Measurements from ENCODE around the gene MOXD1. TPM values are rescaled to one million over a fixed set of nuclear protein-coding genes. Genes with fewer than 3 reads are reported as not detected.

Gene MOXD1
- total and polyA plus RNA-seq, 2 of the 8 experiments (the other 6 are each of a cell fraction or from before 2014, with no cell fraction given) = 1.6 to 3.5 TPM

DNA sequence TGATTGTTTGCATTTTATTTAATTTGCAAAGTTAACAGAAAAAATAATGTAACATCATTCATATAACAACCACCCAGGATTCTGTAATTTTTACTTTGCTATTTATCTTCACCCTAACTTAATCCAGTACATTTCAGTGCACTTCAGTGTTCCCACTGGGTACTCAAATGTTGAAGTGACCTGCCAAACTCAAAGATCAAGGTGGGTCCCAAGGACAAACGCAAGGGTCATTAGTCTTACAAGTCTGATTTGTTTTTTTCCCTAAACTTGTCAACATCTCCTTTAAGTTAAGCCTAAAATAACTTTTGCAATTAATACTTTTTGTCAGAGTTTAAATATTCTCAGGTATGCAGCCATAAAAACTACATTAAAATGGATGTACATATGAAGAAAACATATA, 53.0 kb downstream of the MOXD1 start:
- H2BK12ac ChIP-seq (ENCODE audit: low read depth, low read length) = no peak overlapping the region
- 95% methylated on average over 1 of the region's 1 CpG; no CpG with 5 or more reads in 1 of the 2 experiments for WGBS, 2 experiments (ENCODE audit: extremely low coverage in 1 of 2, insufficient coverage in 1 of 2, insufficient read length in 1 of 2, insufficient replicate concordance in 2 of 2, low coverage in 1 of 2, low lambda C conversion rate in 2 of 2, missing lambda C conversion rate in 1 of 2)
- H2BK15ac ChIP-seq (ENCODE audit: low read length) = no peak overlapping the region
- H4K8ac ChIP-seq (ENCODE audit: extremely low read depth, insufficient read depth, low read length) = no peak overlapping the region
- no peaks in the 10 kb centered on the region for H3K79me2 ChIP-seq (ENCODE audit: control insufficient read depth in 1 of 2, insufficient read depth in 2 of 2, low read length in 2 of 2)
- peaks cover 0 to 5% (median 0%) of the 10 kb centered on the region in 4 experiments; a peak in 3 of 7 replicates for H3K4me1 ChIP-seq (replicated peaks in 1 of 4; ENCODE audit: control insufficient read depth in 3 of 4, insufficient read depth in 4 of 4, low read length in 3 of 4)
- no peaks in the 10 kb centered on the region for H3K23me2 ChIP-seq (ENCODE audit: low read depth, low read length)
- no peaks in the 10 kb centered on the region for H4K20me1 ChIP-seq (replicated peaks in 1 of 2; ENCODE audit: control insufficient read depth in 1 of 2, insufficient read depth in 2 of 2, low read length in 2 of 2)
- ChIA-PET POLR2A (ENCODE audit: partially characterized antibody) (no interaction called here), CTCF (ENCODE audit: partially characterized antibody) (no interaction called here)
- DNase-seq (ENCODE audit: low read depth in 1 of 2, low spot score in 2 of 2) (no peak), FAIRE-seq (no peak)
- H3K18ac ChIP-seq (ENCODE audit: extremely low read depth, low read length) = no peak overlapping the region
- H3K4me2 ChIP-seq (ENCODE audit: insufficient read depth in 1 of 2, low read depth in 2 of 2, low read length in 2 of 2) = no peak overlapping the region
- no peak overlapping the region for H3K23ac ChIP-seq (ENCODE audit: insufficient read length)
- no peaks in the 10 kb centered on the region; a peak in 1 of 7 replicates for H3K27me3 ChIP-seq (replicated peaks in 1 of 4; ENCODE audit: control insufficient read depth in 3 of 4, extremely low read depth in 1 of 4, insufficient read depth in 3 of 4, low read length in 3 of 4)
- H4K5ac ChIP-seq (ENCODE audit: insufficient read length, low read depth, low read length) = no peak overlapping the region
- H3K27ac ChIP-seq (ENCODE audit: low read depth, low read length) = no peak overlapping the region
- no peak overlapping the region for H2AFZ ChIP-seq (ENCODE audit: low read length)
- no peaks in the 10 kb centered on the region for H3K79me1 ChIP-seq (ENCODE audit: low read depth, low read length)
- no peak overlapping the region for H3K14ac ChIP-seq (ENCODE audit: insufficient read length)
- no peak overlapping the region for H2BK120ac ChIP-seq (replicated peaks; ENCODE audit: low read depth, low read length)
- H4K91ac ChIP-seq (replicated peaks; ENCODE audit: insufficient read length, low read length) = no peak overlapping the region
- no peak overlapping the region for H2BK20ac ChIP-seq (ENCODE audit: low read length)
- H3K9me3 ChIP-seq (ENCODE audit: insufficient read depth in 2 of 2, low read depth in 1 of 2, low read length in 1 of 2) = no peaks in the 10 kb centered on the region
- H3K4me3 ChIP-seq (ENCODE audit: extremely low read depth in 1 of 4, insufficient read depth in 2 of 4, low read depth in 3 of 4, low read length in 4 of 4) = no peak overlapping the region
- no peak overlapping the region for H3K56ac ChIP-seq (replicated peaks; ENCODE audit: insufficient read length, low read depth, low read length)
- no peak overlapping the region for H2AK5ac ChIP-seq (ENCODE audit: low read depth, low read length)
- H3K36me3 ChIP-seq (ENCODE audit: control insufficient read depth in 2 of 4, insufficient read depth in 4 of 4, low read length in 3 of 4) = no peaks in the 10 kb centered on the region
- no peak overlapping the region for H2BK5ac ChIP-seq (ENCODE audit: low read depth, low read length)
- H3K4ac ChIP-seq (replicated peaks; ENCODE audit: insufficient read length, low read depth, low read length) = no peak overlapping the region
- H3K9ac ChIP-seq (replicated peaks in 1 of 4; ENCODE audit: extremely low read depth in 1 of 4, low read depth in 3 of 4, low read length in 3 of 4) = no peak overlapping the region
- no peak for TF ChIP-seq SP1 (IDR thresholded peaks at IDR 0.05; ENCODE audit: low read depth, low read length)
- TF ChIP-seq CBX8 (IDR thresholded peaks at IDR 0.05; ENCODE audit: borderline replicate concordance, low read depth, low read length) = no peak
- TF ChIP-seq ZNF274 (IDR thresholded peaks at IDR 0.05; ENCODE audit: borderline replicate concordance, extremely low read depth, low read length) = no peak
- no peak for TF ChIP-seq GTF2F1 (IDR thresholded peaks at IDR 0.05; ENCODE audit: borderline replicate concordance, low read depth, low read length)
- no peak for TF ChIP-seq RAD21 (IDR thresholded peaks at IDR 0.05 in 1 of 2, conservative IDR thresholded peaks at IDR 0.05 in 1 of 2; ENCODE audit: low read depth in 2 of 2, low read length in 2 of 2)
- TF ChIP-seq GABPA (IDR thresholded peaks at IDR 0.05; ENCODE audit: borderline replicate concordance, insufficient read depth, low read length) = no peak
- no peak for TF ChIP-seq TBP (IDR thresholded peaks at IDR 0.05; ENCODE audit: low read depth, low read length)
- TF ChIP-seq CHD2 (IDR thresholded peaks at IDR 0.05; ENCODE audit: low read length) = no peak
- no peak for TF ChIP-seq BCL11A (IDR thresholded peaks at IDR 0.05; ENCODE audit: low read depth in 2 of 2, low read length in 2 of 2)
- no peak for TF ChIP-seq EGR1 (IDR thresholded peaks at IDR 0.05; ENCODE audit: borderline replicate concordance, low read depth, low read length)
- no peak for TF ChIP-seq CTCF (IDR thresholded peaks at IDR 0.05; ENCODE audit: control extremely low read depth in 1 of 3, insufficient read depth in 1 of 3, low read depth in 1 of 3, low read length in 3 of 3)
- TF ChIP-seq CREB1 (IDR thresholded peaks at IDR 0.05) = no peak
- no peak for TF ChIP-seq TCF12 (IDR thresholded peaks at IDR 0.05; ENCODE audit: low read depth, low read length)
